Ovary (tissue), 3 donors: ENCODE results near the gene GRSF1.

Experiments
- EP300 ChIP-seq: sonication (generic); formaldehyde crosslinking; IDR thresholded peaks from one replicate; pipeline ENCODE4 v1.6.1; 2017; ENCODE audit warnings: antibody characterized with exemption
- POLR2A ChIP-seq: fragments of 450-650 bp; IDR thresholded peaks from one replicate; pipeline ENCODE4 v1.6.1; 2017; ENCODE audit warnings: antibody characterized with exemption, mild to moderate bottlenecking, moderate library complexity
- TF ChIP-seq, protein P1 (sequence below), 3 donors: fragments of 450-650 bp in 2 of 3; fragments of 200-600 bp in 1 of 3; IDR thresholded peaks; one replicate each; pipeline versions ENCODE4 v1.5.1 to v1.8.0; 2016 to 2022; ENCODE audit warnings: antibody characterized with exemption in 3 of 3, mild to moderate bottlenecking in 1 of 3
- donor health status: DM: no; HTN: no; CAD: no.

- TF ChIP-seq POLR2A (no peak), EP300 (no peak)
- TF ChIP-seq, protein P1, sequence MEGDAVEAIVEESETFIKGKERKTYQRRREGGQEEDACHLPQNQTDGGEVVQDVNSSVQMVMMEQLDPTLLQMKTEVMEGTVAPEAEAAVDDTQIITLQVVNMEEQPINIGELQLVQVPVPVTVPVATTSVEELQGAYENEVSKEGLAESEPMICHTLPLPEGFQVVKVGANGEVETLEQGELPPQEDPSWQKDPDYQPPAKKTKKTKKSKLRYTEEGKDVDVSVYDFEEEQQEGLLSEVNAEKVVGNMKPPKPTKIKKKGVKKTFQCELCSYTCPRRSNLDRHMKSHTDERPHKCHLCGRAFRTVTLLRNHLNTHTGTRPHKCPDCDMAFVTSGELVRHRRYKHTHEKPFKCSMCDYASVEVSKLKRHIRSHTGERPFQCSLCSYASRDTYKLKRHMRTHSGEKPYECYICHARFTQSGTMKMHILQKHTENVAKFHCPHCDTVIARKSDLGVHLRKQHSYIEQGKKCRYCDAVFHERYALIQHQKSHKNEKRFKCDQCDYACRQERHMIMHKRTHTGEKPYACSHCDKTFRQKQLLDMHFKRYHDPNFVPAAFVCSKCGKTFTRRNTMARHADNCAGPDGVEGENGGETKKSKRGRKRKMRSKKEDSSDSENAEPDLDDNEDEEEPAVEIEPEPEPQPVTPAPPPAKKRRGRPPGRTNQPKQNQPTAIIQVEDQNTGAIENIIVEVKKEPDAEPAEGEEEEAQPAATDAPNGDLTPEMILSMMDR (IDR thresholded peaks at IDR 0.05), result no peak
These were observed 56.6 kb downstream of the GRSF1 start for GRCh38 chr4:70783096-70783495.
